GM19238 (cell line): ENCODE results near the gene SRCAP.
A peak's percentile ranks its signal among the peaks of the same experiment; 100 is the strongest.
"Not testable (repeated sequence)": the region's sequence is repeated elsewhere in the genome, so short reads cannot be mapped to it uniquely, and the experiment has no call there.

ENCODE experiments used
- DNase-seq: peaks from one replicate; pipeline ENCODE4 v3.0.0; 2011; ENCODE audit warnings: low spot score; ENCODE audit not compliant: insufficient read length

SRCAP gene

DNA sequence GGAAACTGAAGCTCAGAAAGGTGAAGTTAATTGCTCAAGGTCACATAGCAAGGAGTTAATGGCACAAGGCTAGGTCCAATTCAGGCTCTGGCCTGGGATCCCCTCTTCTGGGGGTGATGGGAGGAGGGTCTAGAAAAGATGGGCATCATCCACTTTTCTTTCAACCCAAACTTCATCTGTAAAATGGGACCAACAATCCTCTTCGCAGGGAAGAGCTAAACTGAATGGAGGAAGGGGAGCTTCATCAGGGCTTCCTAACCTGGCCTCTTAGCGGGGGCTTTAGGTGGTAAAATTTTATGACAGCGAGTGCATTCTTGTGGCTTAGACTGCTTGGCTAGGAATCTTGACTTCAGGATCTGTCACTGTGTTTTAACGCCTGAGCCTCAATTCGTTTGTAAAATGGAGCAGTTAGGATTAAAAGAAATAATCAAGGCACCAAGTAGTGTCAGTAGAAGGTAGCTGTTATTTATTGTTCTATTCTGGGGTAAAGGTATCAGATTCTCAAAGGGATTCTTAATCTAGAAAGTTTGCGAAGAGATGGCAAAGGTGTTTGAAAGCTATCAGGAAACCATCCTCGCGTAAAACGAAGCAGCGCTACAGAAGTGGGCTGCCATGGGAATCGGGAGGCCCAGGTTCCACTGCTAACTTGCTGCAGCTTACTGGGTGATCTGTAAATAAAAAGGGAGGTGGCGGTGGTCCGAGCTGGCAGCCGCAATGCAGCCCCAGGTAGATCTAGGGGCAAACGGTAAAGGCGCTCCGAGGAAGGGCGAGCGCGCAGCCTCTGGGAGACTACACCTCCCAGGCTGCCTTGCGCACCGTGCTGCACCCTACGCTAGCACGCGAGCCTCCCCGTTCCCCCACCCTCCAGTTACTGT is 1.5 kb upstream of the SRCAP start:
- peak; percentile 94 for DNase-seq

DNA sequence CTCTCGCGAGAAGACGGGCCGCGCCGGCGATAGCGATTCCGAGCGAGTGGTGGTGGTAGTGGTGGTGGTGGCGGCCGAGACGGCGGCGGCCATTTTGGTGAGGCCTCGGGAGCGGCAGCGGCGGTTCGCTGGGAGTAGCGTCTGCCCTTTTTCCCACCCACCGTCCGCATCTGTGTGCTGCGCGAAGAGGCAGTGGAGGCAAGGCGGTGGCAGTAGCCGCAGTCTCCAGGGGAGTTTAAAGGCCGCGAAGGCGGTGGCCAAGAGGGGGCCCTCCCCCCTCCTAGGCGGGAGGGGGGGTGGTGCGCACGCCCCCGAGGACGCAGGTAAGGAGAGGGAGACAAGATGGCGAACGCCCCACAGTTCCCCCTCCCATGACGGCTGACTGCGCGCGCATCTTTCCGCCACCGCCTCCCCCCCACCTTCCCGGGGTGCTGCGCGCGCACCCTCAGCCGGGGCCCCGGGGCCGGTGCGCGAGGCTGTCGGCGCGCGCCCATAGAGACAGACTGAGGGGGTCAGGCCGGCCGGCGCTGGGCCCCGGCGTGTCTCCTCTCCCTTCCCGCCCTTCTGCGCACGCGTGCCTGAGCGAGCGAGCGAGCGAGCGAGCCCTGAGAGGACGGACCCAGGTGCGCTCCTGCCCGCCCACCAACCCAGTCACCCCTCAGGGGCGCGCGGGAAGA is 694 bp upstream of the SRCAP start:
- DNase-seq = peak; percentile 96

DNA sequence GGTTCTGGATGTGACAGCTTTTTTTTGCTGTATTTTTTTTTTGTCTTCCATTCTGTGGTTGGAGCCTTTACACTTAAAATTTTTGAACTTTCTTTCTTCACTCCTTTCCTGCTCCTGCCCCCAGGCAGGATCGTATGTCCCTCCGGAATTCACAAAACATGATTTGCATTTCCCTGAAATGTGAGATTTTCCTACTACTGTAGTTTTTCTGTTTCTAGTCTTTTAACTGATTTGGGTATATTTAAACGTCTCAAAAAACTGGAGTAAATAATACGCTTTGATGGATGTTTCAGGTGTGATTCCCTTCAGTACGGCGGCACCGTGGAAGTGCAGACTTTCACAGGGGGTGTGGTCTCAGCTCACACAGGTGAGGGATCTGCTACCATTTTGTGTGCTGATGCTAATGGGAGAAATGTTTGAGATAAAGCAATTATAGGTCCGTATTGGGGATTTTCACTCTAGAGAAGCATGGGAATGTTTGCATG is 686 bp downstream of the SRCAP start:
- no peak for DNase-seq

DNA sequence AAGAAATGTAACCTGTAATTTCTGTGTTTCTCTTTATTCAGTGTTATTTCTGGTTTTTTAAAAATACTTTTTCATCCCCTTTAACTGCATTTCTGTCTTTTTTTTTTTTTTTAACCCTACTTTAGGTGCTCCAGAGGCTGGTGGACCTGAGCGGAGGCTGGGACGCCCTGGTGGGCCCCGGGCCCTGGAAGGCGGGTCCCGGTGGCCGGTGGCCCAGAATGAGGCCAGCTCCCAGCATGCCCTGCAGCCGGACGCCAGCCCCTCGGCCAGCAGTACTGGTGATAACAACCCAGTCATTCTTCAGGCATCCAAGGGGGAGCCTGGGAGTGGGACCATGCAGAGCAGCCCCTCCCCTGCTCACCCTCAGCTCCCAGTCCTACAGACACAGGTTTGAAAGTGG is 1.5 kb downstream of the SRCAP start:
- no peak for DNase-seq

DNA sequence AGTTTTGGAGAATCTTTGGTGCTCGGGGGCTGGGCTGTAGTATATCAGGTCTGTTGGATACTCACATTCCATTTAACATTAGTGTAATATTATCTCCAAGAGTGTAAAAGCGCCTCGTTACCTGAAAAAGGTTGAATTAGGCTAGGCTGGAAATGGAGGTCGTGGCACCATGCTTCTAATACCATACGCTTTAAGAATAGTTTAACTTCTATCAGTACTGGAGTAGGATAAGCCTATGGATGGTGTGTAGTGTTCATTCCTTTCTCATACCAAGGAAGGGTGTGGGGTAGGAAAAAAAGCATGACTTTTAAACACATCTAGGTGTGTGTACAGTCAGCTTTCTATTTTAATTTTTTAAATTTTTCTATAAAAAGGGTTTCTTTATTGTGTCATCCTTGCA is 2.0 kb downstream of the SRCAP start:
- DNase-seq = no peak

DNA sequence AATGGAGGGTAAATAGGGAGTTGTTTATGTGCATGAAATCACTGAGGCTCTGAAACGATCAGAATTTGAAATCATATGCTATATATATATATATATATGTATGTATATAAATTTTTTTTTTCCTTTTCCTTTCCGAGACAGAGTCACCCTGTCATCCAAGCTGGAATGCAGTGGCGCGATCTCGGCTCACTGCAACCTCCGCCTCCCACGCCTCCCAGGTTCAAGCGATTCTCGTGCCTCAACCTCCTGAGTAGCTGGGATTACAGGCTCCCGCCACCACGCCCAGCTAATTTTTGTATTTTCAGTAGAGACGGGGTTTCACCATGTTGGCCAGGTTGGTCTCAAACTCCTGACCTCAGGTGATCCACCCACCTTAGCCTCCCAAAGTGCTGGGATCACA is 4.1 kb downstream of the SRCAP start:
- not testable (repeated sequence) for DNase-seq

DNA sequence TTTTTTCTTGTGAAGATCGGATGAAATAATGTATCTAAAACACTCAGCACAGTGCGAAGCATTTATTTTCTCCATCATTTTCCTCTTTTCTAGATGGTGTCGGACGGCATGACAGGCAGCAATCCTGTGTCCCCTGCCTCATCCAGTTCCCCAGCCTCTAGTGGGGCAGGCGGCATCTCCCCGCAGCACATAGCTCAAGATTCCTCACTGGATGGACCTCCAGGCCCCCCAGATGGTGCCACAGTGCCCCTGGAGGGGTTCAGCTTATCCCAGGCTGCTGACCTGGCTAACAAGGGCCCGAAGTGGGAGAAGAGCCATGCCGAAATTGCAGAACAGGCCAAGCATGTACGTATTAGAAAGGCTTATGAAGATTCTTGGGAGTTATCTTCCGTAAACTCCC is 5.0 kb downstream of the SRCAP start:
- no peak for DNase-seq

DNA sequence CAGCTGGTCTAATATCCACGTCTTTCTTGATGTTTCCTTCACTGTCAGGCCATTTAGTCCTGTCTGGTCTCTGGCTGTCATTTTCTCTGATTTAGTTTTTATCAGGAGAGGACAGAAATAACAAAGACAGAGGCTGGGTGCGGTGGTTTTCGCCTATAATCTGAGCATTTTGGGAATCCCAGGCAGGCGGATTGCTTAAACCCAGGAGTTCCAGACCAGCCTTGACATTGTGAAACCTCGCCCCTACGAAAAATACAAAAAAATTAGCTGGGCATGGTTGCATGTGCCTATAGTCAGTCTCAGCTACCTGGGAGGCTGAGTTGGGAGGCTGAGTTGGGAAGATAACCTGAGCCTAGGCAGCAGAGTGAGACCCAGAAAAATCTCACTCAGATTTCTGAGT is 7.1 kb downstream of the SRCAP start:
- DNase-seq = no peak

DNA sequence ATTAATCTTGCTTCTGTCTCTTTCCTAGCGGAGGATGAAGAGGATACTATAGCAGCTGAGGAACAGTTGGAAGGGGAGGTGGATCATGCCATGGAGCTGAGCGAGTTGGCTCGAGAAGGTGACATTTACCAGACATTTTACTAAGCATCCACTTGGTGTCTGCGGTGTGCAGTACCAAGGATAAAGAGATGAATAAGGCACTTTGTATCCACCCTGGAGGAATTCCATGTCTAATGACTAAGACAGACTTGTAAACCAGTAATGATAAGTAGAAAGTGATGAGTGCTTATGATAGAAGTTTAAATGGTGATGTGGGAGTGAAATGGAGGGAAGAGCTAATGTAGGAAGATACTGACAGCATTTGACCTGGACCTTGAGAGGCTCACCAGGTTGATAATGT is 12.0 kb downstream of the SRCAP start:
- DNase-seq = no peak

DNA sequence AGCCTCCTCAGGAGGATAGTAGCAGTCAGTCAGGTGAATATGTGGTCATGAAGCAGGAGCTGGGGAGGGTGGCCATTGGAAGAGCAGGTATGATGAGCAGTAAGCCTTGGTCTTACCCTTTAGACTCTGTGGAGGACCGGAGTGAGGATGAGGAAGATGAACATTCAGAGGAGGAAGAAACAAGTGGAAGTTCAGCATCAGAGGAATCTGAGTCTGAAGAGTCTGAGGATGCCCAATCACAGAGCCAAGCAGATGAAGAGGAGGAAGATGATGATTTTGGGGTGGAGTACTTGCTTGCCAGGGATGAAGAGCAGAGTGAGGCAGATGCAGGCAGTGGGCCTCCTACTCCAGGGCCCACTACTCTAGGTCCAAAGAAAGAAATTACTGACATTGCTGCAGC is 12.7 kb downstream of the SRCAP start:
- DNase-seq = no peak

DNA sequence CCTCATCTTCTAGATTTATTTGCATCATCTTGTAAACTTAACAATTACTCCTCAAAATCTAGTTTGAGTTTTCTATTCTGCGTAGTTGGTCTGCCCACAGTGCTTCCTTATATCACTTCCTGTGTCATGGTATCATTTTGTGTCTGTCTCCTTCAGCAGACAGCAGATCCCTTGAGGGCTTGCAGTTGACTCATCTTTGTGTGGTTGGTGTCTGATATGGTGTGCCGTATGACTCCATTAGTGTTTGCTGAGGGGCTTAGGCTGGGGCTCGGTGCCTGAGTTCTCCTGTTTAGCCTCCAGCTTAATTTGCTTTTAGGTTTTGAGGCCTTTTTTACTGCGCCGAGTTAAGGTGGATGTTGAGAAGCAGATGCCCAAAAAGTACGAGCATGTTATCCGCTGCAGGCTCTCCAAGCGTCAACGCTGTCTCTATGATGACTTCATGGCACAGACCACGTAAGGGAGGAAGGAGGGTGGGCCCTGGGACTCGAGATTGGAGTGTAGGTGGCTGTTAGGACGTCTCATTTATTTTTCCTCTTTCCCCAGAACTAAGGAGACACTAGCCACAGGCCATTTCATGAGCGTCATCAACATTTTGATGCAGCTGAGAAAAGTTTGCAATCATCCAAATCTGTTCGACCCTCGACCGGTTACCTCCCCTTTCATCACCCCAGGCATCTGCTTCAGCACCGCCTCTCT is 16.9 kb downstream of the SRCAP start:
- no peak for DNase-seq

DNA sequence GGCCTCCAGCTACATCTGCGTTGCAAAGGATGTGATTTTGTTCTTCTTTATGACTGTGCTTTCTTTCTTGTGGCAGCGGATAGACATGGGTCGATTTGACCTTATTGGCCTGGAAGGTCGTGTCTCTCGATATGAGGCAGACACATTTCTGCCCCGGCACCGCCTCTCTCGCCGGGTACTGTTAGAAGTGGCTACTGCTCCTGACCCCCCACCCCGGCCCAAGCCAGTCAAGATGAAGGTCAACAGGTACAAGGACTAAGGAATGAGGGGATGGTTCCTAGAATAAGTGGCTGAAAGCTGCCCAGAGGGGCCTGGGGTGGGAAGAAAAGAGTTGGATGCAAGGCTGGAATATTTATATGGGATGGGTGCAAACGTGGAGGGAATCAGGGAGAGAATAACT is 21.1 kb downstream of the SRCAP start:
- no peak for DNase-seq

DNA sequence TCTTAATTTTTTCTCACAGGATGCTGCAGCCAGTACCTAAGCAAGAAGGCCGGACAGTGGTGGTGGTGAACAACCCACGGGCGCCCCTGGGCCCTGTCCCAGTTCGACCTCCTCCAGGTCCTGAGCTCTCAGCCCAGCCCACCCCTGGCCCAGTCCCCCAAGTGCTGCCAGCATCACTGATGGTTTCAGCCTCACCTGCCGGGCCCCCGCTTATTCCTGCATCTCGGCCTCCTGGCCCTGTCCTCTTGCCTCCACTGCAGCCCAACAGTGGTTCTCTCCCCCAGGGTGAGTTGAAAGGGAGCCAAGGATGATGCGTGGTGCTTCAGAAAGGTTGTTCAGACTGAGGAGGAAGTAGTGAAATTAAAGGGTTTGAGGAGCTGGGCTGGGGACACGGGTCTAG is 21.7 kb downstream of the SRCAP start:
- DNase-seq = no peak

DNA sequence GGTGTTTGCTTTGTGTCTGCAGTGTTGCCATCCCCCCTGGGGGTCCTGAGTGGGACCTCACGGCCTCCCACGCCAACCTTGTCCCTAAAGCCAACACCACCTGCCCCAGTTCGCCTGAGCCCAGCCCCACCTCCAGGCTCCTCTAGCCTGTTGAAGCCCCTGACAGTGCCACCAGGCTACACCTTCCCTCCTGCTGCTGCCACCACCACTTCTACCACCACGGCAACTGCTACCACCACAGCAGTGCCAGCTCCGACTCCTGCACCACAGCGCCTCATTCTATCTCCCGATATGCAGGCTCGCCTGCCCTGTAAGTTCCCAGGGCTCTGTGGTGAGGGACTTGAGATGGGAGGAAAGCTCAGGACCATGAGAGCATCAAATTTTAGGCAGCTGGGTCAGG is 22.2 kb downstream of the SRCAP start:
- no peak for DNase-seq

DNA sequence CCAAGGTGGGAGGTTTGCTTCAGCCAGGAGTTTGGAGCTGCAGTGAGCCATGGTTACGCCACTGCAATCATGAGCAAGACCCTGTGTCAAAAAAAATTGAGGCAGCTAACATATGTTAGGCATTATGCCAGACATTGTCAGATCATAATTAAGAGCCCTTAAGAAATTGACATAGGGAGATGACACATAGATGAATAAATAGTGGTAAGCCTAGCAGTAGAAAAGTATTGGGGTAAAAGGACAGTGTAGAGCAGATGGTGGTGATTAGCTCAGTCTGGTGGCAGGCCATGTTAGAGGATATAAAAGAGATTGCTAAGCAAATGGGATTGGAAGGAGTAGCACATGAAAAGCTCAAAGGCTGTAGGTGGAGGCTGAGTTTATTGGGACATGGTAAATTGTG is 22.6 kb downstream of the SRCAP start:
- DNase-seq = no peak

DNA sequence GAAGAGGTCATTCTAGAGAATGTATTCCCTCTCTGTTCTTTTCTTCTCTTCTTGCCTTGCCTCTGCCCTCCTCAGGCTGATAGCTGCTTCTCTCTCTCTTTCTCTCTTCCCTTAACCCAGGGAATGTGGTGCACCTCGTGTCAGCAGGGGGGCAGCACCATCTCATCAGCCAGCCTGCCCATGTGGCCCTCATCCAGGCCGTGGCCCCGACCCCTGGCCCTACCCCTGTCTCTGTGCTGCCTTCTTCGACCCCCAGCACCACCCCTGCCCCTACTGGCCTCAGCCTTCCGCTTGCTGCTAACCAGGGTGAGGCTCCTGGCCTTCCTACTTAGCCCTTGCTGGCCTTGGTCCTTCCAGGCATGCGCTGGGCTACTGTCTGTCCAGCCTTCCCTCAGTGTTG is 23.5 kb downstream of the SRCAP start:
- no peak for DNase-seq

DNA sequence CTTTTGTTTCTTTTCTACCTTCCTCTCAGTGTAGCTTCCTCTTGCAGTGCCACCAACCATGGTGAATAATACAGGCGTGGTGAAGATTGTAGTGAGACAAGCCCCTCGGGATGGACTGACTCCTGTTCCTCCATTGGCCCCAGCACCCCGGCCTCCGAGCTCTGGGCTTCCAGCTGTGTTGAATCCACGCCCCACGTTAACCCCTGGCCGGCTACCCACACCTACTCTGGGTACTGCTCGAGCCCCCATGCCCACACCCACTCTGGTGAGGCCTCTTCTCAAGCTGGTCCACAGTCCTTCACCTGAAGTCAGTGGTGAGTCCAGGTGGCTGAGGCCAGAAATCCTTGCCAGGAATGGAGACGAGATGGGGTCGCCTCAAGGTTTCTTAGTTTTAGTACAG is 23.9 kb downstream of the SRCAP start:
- no peak for DNase-seq

DNA sequence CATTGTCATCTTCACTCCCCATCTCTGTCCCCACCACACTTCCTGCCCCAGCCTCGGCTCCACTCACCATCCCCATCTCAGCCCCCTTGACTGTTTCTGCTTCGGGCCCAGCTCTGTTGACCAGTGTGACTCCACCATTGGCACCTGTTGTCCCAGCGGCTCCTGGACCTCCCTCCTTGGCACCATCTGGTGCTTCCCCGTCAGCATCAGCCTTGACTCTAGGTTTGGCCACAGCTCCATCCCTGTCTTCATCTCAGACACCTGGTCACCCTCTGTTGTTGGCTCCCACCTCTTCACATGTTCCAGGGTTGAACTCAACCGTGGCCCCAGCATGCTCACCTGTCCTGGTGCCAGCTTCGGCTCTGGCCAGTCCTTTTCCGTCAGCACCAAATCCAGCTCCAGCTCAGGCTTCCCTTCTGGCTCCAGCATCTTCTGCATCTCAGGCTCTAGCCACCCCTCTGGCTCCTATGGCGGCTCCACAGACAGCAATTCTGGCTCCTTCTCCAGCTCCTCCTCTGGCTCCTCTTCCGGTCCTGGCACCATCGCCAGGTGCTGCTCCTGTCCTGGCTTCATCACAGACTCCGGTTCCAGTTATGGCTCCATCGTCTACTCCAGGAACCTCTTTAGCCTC is 24.9 kb downstream of the SRCAP start:
- DNase-seq = no peak

DNA sequence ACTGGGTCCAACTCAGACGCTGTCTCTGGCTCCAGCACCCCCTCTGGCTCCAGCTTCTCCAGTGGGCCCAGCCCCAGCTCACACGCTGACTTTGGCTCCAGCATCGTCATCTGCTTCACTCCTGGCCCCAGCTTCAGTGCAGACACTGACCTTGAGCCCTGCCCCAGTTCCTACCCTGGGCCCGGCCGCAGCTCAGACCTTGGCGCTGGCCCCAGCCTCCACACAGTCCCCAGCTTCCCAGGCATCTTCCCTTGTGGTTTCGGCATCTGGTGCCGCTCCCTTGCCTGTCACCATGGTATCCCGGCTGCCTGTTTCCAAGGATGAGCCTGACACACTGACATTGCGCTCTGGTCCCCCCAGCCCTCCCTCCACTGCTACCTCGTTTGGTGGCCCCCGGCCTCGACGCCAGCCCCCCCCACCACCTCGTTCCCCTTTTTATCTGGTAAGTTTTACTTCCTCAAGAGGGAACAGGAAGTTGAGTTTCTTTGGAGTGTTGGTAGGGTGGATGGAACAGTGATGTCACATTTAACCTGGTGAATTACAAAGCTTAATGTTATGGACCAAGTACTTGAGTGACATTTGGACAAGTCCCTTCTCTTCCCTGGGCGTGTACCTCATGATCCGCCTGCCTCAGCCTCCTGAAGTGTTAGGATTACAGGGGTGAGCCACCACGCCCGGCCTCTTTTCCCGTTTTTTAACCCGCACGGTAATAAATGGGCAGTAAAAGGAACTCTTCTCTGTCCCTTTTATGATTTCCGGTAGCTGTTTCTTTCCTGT is 25.9 kb downstream of the SRCAP start:
- no peak for DNase-seq

DNA sequence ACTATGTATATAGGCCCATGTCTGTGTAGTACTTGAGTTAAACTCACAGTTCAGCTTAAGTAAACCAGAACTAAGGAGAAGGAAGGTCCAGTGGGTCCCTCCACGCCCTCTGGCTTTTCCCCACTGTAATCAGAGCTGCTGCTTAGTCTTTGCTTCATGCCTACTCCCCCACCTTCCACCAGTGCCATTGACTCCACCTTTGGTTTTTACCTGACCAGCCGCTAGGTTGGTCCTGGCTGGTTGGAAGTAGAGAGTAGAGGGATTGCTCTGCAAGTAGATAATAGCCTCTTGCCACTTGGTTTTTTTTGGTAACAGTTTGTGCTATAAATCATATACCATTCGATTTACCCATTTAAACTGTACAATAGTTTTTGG is 26.4 kb downstream of the SRCAP start:
- DNase-seq = no peak

DNA sequence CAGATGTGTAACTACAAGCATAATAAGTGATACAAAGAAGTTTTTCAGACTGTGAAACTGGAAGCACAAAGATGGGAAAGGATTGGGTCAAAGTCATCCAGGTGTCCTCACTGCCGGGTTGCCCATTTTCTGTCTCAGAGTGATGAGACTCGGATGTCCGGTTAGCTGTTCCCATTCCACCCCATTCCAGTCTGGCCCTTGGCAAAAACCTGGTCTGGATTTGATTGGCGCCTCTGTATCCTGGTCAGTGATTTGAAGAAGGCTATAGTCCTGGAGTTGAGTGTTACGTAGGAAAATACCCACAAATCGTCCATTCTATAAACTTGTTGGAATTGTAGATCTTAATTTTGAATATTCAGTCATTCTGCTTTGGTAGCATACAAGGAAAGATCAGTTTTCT is 29.4 kb downstream of the SRCAP start:
- no peak for DNase-seq
